Measurements from ENCODE around the gene SLC38A5.

DNA sequence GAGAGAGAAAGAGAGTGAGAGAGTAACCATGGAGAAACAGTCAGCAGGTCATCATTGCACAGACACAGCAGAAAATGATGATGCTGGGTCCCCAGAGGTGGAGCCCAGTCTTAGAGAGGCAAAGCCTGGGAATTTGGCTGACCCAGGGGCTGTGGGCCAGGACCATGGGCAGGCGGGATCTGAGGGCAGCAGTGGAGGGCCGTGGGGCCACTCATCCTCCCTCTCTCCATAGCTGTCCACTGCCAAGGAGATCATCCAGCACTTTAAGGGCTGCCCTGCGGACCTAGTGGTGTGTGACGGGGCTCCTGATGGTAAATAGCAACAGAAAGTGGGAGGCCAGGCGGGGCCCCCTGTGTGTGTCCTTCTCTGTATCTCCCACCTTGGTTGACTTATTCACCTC lies 8.7 kb upstream of the SLC38A5 start:
- no peak for TF ChIP-seq POLR2AphosphoS5 (IDR thresholded peaks at IDR 0.05)
- TF ChIP-seq, protein P1, sequence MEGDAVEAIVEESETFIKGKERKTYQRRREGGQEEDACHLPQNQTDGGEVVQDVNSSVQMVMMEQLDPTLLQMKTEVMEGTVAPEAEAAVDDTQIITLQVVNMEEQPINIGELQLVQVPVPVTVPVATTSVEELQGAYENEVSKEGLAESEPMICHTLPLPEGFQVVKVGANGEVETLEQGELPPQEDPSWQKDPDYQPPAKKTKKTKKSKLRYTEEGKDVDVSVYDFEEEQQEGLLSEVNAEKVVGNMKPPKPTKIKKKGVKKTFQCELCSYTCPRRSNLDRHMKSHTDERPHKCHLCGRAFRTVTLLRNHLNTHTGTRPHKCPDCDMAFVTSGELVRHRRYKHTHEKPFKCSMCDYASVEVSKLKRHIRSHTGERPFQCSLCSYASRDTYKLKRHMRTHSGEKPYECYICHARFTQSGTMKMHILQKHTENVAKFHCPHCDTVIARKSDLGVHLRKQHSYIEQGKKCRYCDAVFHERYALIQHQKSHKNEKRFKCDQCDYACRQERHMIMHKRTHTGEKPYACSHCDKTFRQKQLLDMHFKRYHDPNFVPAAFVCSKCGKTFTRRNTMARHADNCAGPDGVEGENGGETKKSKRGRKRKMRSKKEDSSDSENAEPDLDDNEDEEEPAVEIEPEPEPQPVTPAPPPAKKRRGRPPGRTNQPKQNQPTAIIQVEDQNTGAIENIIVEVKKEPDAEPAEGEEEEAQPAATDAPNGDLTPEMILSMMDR (IDR thresholded peaks at IDR 0.05), result no peak

All from suprapubic skin (tissue), 3 donors.